Upper lobe of left lung (tissue), 6 donors: ENCODE measurements around the gene FA2H. TPM values are rescaled to one million over a fixed set of nuclear protein-coding genes. Genes with fewer than 3 reads are reported as not detected.

Experiments used
- ATAC-seq, 2 donors: fragments of 200-7000 bp; cut with Tn5 transposase; one replicate each; pipeline ENCODE4 v1.9.1; 2022; ENCODE audit warnings: mild to moderate bottlenecking in 2 of 2, moderate library complexity in 2 of 2; ENCODE audit not compliant: low FRiP score in 2 of 2
- DNase-seq, 2 donors: peaks; one replicate each; pipeline ENCODE4 v3.0.0-alpha.2; 2019 to 2020
- H3K27ac ChIP-seq, 4 donors: fragments of 200-600 bp; sonication (generic); one replicate each; pipeline ENCODE4 v1.5.1; 2016 to 2019
- H3K27me3 ChIP-seq, 4 donors: fragments of 200-600 bp; sonication (generic); one replicate each; pipeline ENCODE4 v1.5.1; 2017 to 2019
- H3K36me3 ChIP-seq, 4 donors: fragments of 200-600 bp; sonication (generic); one replicate each; pipeline ENCODE4 v1.5.1; 2016 to 2019
- H3K4me1 ChIP-seq, 4 donors: fragments of 200-600 bp; sonication (generic); one replicate each; pipeline ENCODE4 v1.5.1; 2018 to 2019
- H3K4me3 ChIP-seq, 4 donors: fragments of 200-600 bp; sonication (generic); one replicate each; pipeline ENCODE4 v1.5.1; 2017 to 2019; ENCODE audit warnings: mild to moderate bottlenecking in 2 of 4, moderate library complexity in 1 of 4
- H3K9me3 ChIP-seq, 4 donors: fragments of 200-600 bp; sonication (generic); one replicate each; pipeline ENCODE4 v1.5.1; 2018 to 2019
- CTCF ChIP-seq, 6 experiments: fragments of 450-650 bp in 4 of 6; fragments of 200-600 bp in 2 of 6; sonication (generic) in 2 of 6; IDR thresholded peaks; one replicate each; pipeline ENCODE4 v1.5.1; 2016 to 2019; ENCODE audit warnings: antibody characterized with exemption in 6 of 6
- EP300 ChIP-seq, 4 donors: sonication (generic); formaldehyde crosslinking; IDR thresholded peaks; one replicate each; pipeline ENCODE4 v1.5.1; 2017; ENCODE audit warnings: antibody characterized with exemption in 4 of 4, control low read depth in 2 of 4
- POLR2A ChIP-seq, 4 donors: fragments of 450-650 bp; IDR thresholded peaks; one replicate each; pipeline ENCODE4 v1.5.1; 2016 to 2017; ENCODE audit warnings: antibody characterized with exemption in 4 of 4, mild to moderate bottlenecking in 2 of 4
- POLR2AphosphoS5 ChIP-seq, 2 donors: sonication (generic); formaldehyde crosslinking; IDR thresholded peaks; one replicate each; pipeline ENCODE4 v1.5.1; 2017; ENCODE audit warnings: antibody characterized with exemption in 2 of 2
- WGBS, 2 donors: methylation state at CpG; one replicate each; pipeline ENCODE4 v1.1.5; 2017 to 2018; 5-methylcytosine and 5-hydroxymethylcytosine counted together
- total RNA-seq, 6 donors: library from RNA; depleted of rRNA in 4 of 6; stranded (reverse); fragments of >200 nt in 4 of 6; gene quantifications; one replicate each; pipeline versions ENCODE4 v1.1.0 to v1.2.1, GENCODE V29; 2016 to 2021
- donor health status: DM: no; HTN: no; CAD: no; lungs with moderate emphysema.
- donor health status: DM: no; HTN: yes; CAD: no; lungs with severe emphysema.

FA2H gene
- total RNA-seq, 6 donors from 2014 or later: 1.4 to 6.8 (median 2.3) TPM

- DNase-seq (no peak), ATAC-seq (no peak)
- Histone ChIP-seq H3K4me3 (no peak overlapping the region), H3K9me3 (no peaks in the 10 kb centered on the region), H3K27ac (no peak overlapping the region), H3K4me1 (peaks cover 0 to 4% (median 0%) of the 10 kb centered on the region in 4 donors), H3K27me3 (no peaks in the 10 kb centered on the region), H3K36me3 (no peaks in the 10 kb centered on the region)
- 85 to 88% methylated on average over 26 to 32 of the region's 32 CpGs for WGBS, 2 donors
- TF ChIP-seq CTCF (IDR thresholded peaks at IDR 0.05) (no peak), POLR2A (IDR thresholded peaks at IDR 0.05) (no peak)
Measured at GRCh38 chr16:74747716-74748615, 26.7 kb downstream of the FA2H start.

GRCh38 chr16:74745926-74746325 lies 28.7 kb downstream of the FA2H start:
- 81% methylated on average over 7 of the region's 7 CpGs for WGBS, 2 donors
- H3K27me3 ChIP-seq: no peaks in the 10 kb centered on the region
- H3K4me3 ChIP-seq: no peak overlapping the region
- DNase-seq (no peak), ATAC-seq (no peak)
- H3K4me1 ChIP-seq: peaks cover 0 to 4% (median 0%) of the 10 kb centered on the region in 4 donors
- H3K9me3 ChIP-seq: no peaks in the 10 kb centered on the region
- H3K36me3 ChIP-seq: no peaks in the 10 kb centered on the region
- no peak overlapping the region for H3K27ac ChIP-seq
- TF ChIP-seq POLR2A (IDR thresholded peaks at IDR 0.05) (no peak), POLR2AphosphoS5 (IDR thresholded peaks at IDR 0.05) (no peak)

GRCh38 chr16:74745109-74745615 lies 29.5 kb downstream of the FA2H start:
- no peak for DNase-seq
- ATAC-seq: no peak
- H3K27me3 ChIP-seq: no peaks in the 10 kb centered on the region
- no peaks in the 10 kb centered on the region for H3K36me3 ChIP-seq
- no peak for TF ChIP-seq POLR2A (IDR thresholded peaks at IDR 0.05)
- no peak for TF ChIP-seq POLR2AphosphoS5 (IDR thresholded peaks at IDR 0.05)
- TF ChIP-seq EP300 (IDR thresholded peaks at IDR 0.05): no peak
- no peak for TF ChIP-seq CTCF (IDR thresholded peaks at IDR 0.05)
- no peak overlapping the region for H3K4me3 ChIP-seq
- H3K9me3 ChIP-seq: no peaks in the 10 kb centered on the region
- WGBS, 2 donors: 68 to 86% methylated on average over 3 to 8 of the region's 10 CpGs
- H3K4me1 ChIP-seq: peaks cover 0 to 4% (median 0%) of the 10 kb centered on the region in 4 donors
- H3K27ac ChIP-seq: no peak overlapping the region

GRCh38 chr16:74744566-74744965 lies 30.1 kb downstream of the FA2H start:
- DNase-seq (no peak), ATAC-seq (no peak)
- WGBS, 2 donors: 86 to 93% methylated on average over 4 of the region's 4 CpGs
- no peaks in the 10 kb centered on the region for H3K27me3 ChIP-seq
- peaks cover 0 to 4% (median 0%) of the 10 kb centered on the region in 4 donors for H3K4me1 ChIP-seq
- TF ChIP-seq CTCF (IDR thresholded peaks at IDR 0.05) (no peak), POLR2A (IDR thresholded peaks at IDR 0.05) (no peak), EP300 (IDR thresholded peaks at IDR 0.05) (no peak), POLR2AphosphoS5 (IDR thresholded peaks at IDR 0.05) (no peak)
- peak overlapping the region in 3 of 4 donors; percentile 34 to 53 (median 52) for H3K27ac ChIP-seq
- H3K4me3 ChIP-seq: no peak overlapping the region
- no peaks in the 10 kb centered on the region for H3K9me3 ChIP-seq
- H3K36me3 ChIP-seq: no peaks in the 10 kb centered on the region

- peak overlapping the region in 3 of 4 donors; percentile 9 to 32 (median 9) for H3K4me3 ChIP-seq
- H3K36me3 ChIP-seq: no peaks in the 10 kb centered on the region
- no peaks in the 10 kb centered on the region for H3K27me3 ChIP-seq
- H3K9me3 ChIP-seq: no peaks in the 10 kb centered on the region
- H3K4me1 ChIP-seq: peaks cover 0 to 4% (median 0%) of the 10 kb centered on the region in 4 donors
- DNase-seq (peak in 1 of 2 donors; percentile 94), ATAC-seq (peak; percentile 64 to 89)
- WGBS, 2 donors: 31 to 42% methylated on average over 8 to 15 of the region's 15 CpGs
- peak overlapping the region; percentile 34 to 54 (median 52) for H3K27ac ChIP-seq
- peak in 1 of 4 donors; percentile 59 for TF ChIP-seq EP300 (IDR thresholded peaks at IDR 0.05)
- no peak for TF ChIP-seq CTCF (IDR thresholded peaks at IDR 0.05)
- TF ChIP-seq POLR2AphosphoS5 (IDR thresholded peaks at IDR 0.05): peak in 1 of 2 donors; percentile 52
Measured at GRCh38 chr16:74743668-74744299, 30.8 kb downstream of the FA2H start.
